HepG2 (cell line): ENCODE data around the gene WSB1.

Experiments used
- ATF6 ChIP-seq: sonication (generic); formaldehyde crosslinking; conservative IDR thresholded peaks from 2 replicates; pipeline ENCODE4 v1.4.0; 2020; ENCODE audit warnings: missing genetic modification reagents
- CTCF ChIP-seq: sonication (generic); formaldehyde crosslinking; IDR thresholded peaks from 2 replicates; pipeline ENCODE4 v1.5.0; 2020; ENCODE audit warnings: mild to moderate bottlenecking, missing genetic modification reagents, moderate library complexity
- ETV6 ChIP-seq: sonication (generic); formaldehyde crosslinking; conservative IDR thresholded peaks from 2 replicates; pipeline ENCODE4 v1.4.0; 2020; ENCODE audit warnings: missing genetic modification reagents
- FLYWCH1 ChIP-seq: sonication (generic); formaldehyde crosslinking; IDR thresholded peaks from 2 replicates; pipeline ENCODE4 v1.8.1; 2023; ENCODE audit warnings: mild to moderate bottlenecking, missing genetic modification reagents
- KDM4B ChIP-seq: sonication (generic); formaldehyde crosslinking; IDR thresholded peaks from 2 replicates; pipeline ENCODE4 v1.4.0; 2020; ENCODE audit warnings: missing genetic modification reagents
- SMC3 ChIP-seq: IDR thresholded peaks from 2 replicates; pipeline ENCODE4 v1.6.1; 2011; ENCODE audit warnings: low read length, improper control_type of control experiment
- TEAD2 ChIP-seq: sonication (generic); formaldehyde crosslinking; IDR thresholded peaks from 2 replicates; pipeline ENCODE4 v1.9.0; 2021; ENCODE audit warnings: missing genetic modification reagents
- ZSCAN25 ChIP-seq: sonication (generic); formaldehyde crosslinking; IDR thresholded peaks from 2 replicates; pipeline ENCODE4 v1.8.0; 2022; ENCODE audit warnings: mild to moderate bottlenecking, missing genetic modification reagents
- ZSCAN29 ChIP-seq: sonication (generic); formaldehyde crosslinking; conservative IDR thresholded peaks from 2 replicates; pipeline ENCODE4 v1.4.0; 2020; ENCODE audit warnings: mild to moderate bottlenecking, missing genetic modification reagents

- no peak for TF ChIP-seq FLYWCH1 (CRISPR knock-in tag)
- TF ChIP-seq ATF6 (CRISPR knock-in tag): no peak
- TF ChIP-seq KDM4B (CRISPR knock-in tag): no peak
- TF ChIP-seq TEAD2 (CRISPR knock-in tag): no peak
- TF ChIP-seq CTCF (CRISPR knock-in tag): no peak
- no peak for TF ChIP-seq ZSCAN29 (CRISPR knock-in tag)
- no peak for TF ChIP-seq SMC3
- TF ChIP-seq ETV6 (CRISPR knock-in tag): no peak
- no peak for TF ChIP-seq ZSCAN25
These were observed 52.5 kb downstream of the WSB1 start for GRCh38 chr17:27346228-27346899.
